ENCODE results near the gene MANEA.
"Not testable (repeated sequence)": the region's sequence is repeated elsewhere in the genome, so short reads cannot be mapped to it uniquely, and the experiment has no call there.

The MANEA gene, protein sequence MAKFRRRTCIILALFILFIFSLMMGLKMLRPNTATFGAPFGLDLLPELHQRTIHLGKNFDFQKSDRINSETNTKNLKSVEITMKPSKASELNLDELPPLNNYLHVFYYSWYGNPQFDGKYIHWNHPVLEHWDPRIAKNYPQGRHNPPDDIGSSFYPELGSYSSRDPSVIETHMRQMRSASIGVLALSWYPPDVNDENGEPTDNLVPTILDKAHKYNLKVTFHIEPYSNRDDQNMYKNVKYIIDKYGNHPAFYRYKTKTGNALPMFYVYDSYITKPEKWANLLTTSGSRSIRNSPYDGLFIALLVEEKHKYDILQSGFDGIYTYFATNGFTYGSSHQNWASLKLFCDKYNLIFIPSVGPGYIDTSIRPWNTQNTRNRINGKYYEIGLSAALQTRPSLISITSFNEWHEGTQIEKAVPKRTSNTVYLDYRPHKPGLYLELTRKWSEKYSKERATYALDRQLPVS

DNA sequence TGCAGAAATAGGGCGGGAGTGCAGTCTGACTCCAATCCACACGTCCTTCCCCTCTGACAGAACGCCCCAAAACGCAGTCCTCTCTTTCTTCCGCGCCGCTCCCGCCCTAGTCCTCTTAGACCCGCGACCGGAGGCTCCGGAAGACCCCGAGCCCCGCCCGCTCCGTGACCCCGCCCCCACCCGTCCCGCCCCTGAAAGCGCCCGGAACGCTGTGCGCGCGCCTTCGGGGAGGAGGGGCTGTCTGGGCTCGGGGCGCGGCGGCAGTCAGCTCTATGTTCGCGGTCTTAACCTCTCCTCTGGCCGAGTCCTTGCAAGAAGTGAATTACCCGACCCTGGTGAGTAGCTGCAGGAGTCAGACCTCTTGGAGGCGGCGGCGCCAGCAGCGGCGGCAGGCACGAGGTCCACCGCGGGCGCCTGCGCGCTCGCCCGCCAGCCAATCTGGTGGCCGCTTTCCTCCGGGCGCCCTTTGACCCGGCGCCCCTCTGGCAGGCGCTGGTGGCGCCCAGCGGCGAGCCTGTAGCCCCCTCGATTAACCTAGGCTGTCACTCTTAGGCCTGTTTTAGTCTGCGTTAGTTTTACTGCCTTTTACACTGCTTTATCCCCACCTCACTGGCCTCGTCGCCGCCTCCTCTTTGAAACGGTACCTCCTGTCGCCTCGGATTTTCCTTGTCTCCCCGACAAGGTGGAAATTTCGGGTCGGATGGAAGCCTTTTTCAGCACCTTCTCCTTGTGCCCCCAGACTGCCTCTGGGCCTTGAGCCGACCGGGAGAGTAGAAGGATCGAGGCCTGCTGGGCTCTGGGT, at the start of gene MANEA:
Gene MANEA (plus strand): TSS at position 232 of the 802 bp plus-strand sequence. CDS start 8,905 bp downstream, outside the sequence.
- DNase-seq (ENCODE audit: low read depth) = peak; percentile 44

DNA sequence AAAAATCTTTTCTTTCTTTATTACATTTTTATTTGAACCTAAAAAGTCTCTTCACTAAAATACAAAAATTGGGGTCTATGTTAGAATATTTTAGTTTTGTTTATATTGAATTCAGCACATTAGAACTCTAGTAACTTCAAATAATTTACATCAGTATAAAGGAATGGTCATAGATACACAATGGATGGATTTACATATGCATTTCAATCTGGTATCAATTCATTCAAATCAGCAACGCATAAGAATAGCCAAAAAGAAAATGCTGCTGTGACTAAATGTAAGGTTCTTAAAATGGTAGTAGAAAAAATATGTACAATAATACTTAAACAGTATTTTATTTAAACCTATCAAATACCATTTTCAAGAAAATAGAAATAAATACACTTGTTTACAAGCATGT, 47.6 kb upstream of the MANEA start:
- DNase-seq (ENCODE audit: low read depth) = no peak

DNA sequence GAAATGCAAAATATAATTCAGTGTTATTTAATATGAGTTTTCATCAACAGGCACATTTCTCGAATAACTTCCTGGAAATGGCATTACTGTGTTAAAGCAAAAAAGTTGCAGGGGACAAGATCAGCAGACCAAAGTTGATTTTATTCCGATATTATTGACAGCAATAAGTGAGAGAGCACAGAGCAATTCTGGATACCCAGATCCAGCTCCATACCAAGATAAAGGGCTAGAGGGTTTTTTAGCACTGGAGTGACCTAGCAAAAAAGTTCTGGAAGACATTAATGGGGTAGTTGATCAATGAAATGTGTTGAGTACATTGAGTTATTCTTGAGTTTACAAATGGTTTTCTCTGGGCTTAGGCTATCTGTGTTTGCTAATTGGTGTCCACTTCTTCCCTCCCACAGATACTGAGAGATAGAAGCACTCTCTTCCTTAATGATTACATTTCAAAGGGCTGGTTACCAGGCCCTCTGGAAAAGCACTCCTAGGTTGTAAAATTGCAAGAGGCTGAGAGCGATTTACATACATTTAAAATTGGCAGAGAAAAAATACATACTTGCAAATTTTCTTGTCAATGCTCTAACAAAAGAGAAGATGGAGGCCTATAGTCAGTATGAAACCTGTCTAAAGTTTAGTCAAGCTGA, 47.0 kb upstream of the MANEA start:
- no peak for DNase-seq (ENCODE audit: low read depth)

DNA sequence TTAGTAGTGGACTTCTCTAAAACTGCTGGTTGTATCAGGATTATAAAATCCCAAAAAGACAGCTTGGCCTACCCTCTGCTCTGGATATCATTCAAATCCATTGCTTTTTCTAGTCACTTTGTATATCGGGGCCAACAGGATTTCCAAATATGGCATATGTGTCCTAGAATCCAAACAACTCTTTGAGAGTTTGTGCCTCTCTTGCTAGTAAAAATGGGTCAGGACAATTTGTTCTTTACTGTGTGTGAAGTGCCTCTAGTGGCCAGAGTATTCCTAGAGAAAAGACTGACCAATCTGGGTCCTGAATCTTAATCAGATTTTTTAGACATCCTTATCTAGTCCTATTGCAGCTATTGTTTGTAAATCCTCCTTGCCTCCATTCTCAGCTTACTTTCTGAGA, 33.5 kb upstream of the MANEA start:
- DNase-seq (ENCODE audit: low read depth) = no peak

DNA sequence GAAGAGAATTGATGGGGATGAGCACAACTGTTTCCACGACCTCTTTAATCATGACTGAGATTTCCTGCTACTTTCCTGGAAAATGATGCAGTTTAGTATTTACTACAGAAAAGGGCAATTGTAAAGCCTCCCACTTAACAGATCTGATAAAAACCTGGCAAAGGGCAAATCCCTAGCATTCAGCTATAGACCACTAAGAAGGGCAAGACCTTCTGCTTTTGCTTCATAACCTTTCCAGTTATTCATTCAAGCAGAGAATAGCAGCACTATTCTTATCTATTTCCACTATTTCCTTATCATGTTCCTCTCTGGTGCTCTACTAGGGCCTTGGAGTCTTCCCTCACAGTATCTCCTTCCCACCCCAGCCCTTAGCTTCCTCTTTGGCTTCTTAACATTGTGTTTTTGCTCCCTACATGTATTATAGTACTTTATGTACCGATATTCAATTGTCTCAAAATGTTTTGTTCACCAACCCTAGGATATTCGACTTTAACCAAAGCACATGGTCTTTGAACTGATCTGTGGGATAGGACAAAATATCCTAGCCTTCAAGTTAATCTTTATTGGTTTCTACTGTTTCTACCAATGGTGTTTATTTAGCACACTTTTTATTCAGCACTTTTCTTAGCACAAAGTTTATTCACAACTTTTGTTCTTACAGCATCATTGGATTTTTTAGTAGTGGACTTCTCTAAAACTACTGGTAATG, 32.7 kb upstream of the MANEA start:
- DNase-seq (ENCODE audit: low read depth) = no peak

DNA sequence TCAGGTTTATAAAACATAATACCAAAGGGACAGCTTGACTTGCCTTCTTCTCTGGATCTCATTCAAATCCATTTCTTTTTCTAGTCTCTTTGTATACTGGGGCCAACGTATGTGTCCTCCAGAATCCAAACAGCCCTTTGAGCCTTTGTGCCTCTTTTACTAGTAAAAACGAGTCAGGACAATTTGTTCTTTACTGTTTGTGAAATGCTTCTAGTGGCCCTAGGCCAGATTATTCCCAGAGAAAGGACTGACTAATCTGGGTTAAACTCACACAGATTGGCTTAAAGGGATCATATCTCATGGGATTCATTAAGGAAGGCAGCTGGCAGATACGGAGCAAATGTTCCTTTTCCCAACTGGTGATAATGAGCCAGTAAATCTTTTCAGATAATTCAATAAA, 32.1 kb upstream of the MANEA start:
- no peak for DNase-seq (ENCODE audit: low read depth)

DNA sequence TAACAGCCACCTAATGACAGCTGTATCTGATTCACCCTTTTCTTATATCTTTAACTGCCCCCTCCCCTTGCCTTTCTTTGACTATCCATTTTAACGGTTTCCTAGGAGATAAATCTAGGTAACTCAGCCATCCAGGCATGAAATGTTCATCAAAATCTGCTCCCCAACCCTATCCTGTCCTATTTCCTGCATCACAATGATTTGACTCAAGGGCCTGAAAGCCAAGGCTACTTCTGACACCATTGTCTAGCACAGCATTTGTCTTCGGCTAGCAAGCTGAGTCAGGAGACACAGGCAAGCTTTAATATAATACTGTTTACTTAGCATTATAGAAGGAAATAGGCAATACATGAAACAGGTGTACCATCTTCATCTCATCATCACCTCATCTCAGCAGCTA, 31.6 kb upstream of the MANEA start:
- no peak for DNase-seq (ENCODE audit: low read depth)

DNA sequence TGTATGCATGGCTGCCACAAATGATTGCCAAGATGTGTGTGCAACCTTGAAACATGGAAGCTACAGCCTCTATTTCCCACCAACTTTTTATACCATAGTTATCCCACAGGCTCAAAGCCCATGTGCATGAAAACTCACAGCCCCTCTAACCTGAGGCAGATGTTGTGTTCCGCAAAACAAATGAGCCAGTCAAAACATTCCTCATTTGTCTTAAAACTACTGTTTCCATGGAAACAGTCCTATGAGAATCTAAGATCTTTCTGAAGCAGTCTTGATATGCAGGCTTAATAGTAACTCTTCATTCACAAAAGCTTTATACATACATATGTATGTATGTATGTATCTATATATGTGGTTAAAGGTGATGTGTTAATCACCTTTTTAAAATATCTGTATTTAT, 31.2 kb upstream of the MANEA start:
- no peak for DNase-seq (ENCODE audit: low read depth)

DNA sequence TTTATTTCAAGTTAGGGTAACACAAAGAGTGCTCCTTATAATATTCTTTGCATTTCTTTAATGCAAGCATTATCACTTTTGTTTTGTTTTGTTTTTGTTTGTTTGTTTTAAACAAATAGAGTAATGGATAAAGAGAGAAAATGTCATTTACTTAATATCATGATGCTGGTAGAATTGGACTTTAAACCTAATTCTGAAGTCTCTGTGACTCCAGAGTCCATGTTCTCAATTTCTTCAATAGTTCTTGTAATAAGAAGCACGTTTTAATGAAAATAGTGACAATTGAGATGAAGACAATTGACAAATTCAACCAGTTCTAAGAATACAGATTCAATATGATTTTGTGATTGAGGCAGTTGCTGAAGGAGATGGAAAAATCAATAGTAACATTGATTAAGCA, 30.3 kb upstream of the MANEA start:
- DNase-seq (ENCODE audit: low read depth) = no peak

DNA sequence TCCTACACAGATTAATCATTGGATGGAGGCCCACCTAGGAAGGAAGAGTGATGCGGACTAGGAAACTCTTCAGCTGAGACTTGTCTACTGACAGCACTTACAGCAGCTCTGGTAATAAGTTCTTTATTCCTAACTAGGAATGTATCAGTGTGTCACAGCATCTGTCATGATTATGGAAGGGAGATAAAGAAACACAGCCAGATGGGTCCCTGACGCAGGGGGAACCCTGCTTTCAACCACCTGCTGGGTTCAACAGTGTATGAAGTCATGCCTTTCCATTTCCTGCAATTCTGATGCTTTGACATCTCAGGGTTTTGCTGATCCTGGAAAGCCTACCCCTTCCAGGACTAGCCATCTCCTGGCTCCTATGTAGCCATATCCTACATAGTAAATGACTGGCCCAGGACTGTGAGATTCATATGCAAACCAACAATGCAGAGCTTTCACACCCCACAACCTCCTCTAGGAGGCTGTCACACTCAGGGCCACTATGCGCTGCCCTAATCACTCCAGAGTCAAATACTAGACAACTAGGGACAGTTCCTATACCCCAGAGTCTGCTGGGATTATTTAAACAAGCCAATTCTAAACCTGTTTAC, 29.0 kb upstream of the MANEA start:
- DNase-seq (ENCODE audit: low read depth) = no peak

DNA sequence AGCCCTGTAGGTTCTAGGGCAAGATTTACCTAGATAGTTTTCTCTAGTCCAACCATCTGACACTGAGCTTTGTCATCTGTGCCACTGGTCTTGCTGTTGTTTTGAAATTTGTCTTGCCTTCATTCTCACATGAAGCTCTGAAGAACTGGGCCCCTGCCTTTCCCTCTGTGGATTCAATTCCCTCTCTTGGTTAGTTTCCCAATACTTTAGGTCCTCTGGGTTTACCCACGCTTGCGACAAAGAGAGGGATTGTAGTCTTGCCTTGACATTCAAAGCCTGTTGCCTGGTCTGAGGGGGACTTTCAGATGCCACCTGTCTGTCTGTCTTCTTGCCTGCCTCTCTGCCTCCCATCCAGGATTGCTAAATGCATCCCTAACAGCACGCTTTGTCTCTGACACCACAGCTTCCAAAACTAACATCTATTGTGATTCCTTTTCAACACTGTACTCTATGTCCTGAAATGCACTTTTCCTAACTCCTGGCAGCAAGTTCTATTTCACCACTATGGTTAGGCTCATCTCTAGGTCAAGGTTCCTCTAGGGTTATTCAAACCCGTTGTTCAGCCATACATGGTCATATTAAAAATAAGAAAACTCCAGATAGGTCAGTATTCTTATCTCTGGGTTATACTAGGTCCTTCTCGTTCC, 25.5 kb upstream of the MANEA start:
- no peak for DNase-seq (ENCODE audit: low read depth)

DNA sequence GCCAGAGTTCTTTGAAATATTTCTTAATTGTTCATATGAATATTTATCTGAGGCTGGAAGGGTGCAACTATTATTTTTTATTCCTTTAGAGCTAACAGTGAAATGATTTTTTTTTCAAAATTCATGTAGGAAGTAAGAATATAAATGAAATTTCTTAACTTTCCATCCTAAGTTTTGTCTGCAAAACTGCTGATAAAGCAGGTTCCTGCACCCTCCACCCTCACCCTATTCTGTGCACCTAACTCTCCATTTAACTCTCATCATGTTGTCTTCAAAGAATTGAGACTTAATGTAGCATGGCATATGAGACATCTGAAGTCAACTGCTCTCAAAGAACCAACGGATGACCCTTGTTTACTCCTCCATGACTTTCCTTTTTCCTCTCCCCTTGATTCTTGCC, 23.5 kb upstream of the MANEA start:
- no peak for DNase-seq (ENCODE audit: low read depth)

DNA sequence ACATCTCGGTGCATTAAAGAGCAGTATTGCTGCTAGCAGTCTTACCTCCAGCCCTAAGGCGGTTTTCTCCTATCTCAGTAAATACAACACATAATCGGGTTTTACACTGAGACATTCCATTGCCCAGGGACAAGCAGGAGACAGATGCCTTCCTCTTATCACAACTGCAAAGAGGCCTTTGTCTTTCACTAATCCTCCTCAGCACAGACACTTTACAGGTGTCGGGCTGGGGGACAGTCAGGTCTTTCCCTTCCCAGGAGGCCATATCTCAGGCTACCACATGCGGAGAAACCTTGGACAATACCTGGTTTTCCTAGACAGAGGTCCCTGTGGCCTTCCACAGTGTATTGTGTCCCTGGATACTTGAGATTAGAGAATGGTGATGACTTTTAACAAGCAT, 16.4 kb upstream of the MANEA start:
- not testable (repeated sequence) for DNase-seq (ENCODE audit: low read depth)

DNA sequence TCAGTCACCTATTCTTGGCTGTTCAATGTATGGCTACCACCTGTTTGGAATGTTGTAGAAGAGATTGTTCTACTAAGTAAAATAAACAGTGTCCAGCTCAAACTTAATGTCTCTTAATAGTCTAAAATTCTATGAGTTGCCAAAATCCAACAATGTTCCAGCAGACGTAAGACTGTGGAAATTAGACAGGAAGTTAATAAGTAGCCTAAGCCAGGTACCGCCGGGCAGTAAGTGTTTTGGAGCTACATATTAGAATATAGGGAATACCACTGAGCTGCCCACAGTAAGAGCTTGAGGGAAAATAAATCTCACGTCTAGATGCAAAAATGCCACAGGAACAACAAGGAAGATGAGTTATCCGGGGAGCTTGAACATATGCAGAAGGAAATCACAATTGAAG, 7.8 kb upstream of the MANEA start:
- no peak for DNase-seq (ENCODE audit: low read depth)

DNA sequence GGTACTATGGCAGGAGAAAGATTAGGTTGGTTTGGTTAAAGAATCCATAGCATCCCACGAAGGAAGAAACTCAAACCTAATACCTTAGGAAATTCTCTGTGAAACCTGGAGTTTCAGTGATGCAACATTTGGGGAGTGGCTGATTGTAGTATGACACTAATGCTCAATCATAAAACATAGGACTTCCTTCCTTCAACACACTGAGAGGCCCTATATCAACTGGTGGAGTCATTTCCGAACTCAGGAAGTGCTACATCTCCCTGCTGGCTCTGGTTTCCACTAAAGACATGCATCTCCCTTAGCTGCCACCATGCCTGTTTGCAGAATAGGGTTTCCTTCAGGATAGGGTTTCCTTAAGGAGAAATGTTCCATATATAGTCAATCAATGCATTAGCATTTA, 5.2 kb upstream of the MANEA start:
- no peak for DNase-seq (ENCODE audit: low read depth)

DNA sequence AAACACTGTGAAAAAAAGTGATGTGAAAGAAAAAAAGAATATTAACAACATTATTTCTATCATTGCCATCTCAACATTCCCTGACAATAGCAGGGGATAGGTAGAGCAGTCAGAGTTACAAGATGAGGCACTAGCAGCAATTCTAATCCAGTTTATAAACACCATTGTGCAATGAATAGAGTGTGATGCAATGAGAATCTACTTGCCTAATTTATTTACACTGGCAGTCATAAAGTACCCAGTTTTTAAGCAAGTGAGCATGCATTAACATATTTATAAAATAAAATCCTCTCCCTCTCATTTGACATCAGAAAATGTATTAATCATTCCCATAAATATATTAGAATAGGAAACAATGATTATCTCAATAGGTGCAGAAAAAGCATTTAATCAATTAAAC, 2.5 kb upstream of the MANEA start:
- no peak for DNase-seq (ENCODE audit: low read depth)

DNA sequence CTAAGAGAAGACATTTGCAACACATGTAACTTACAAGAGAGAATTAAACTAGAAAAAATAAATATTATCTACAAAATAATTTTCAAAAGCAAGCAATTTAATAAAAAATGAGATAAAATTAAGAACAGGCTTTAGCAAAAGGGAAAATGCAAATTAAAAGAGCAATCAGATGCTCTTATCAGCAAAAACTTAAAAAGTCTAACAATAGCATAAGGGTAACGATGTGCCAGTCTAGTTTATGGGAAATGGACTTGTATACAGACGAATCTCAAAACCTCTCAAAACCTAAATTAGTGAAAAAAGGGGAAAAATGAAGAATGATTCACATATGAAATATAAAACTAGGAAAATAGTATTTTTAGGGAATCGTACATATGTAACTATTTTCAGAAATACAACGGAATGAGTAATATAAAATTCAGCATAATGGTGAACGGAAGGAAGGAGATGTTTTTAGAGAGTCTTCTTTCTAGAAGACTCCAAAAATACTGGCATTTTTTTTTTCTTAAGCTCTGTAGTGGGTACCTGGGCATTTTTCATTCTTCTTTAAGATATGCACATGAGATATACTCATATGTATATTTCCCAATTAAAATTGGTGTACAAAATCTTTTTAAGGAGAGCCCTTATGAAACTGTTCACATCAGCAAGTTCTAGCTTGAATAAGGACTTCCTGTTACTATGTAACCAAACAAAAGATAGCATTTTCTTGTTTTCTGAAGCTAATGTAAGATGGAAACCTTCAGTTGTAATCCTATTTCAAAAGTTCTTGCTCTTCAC, 927 bp upstream of the MANEA start:
- no peak for DNase-seq (ENCODE audit: low read depth)

DNA sequence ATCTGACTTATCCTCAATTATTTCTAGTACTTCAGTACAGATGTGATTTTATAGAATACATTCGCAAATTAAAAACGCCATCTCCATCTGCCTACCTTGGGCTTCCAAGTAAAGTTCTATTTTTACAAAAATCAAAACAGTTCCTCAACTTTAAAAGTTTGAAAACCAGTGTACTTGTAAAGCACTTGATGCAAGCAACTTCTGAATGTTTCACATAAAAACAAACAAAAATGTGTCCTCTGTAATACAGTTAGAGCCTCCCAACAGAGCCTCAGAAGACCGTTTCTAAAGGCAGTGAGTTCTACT, 384 bp upstream of the MANEA start:
- DNase-seq (ENCODE audit: low read depth) = no peak

DNA sequence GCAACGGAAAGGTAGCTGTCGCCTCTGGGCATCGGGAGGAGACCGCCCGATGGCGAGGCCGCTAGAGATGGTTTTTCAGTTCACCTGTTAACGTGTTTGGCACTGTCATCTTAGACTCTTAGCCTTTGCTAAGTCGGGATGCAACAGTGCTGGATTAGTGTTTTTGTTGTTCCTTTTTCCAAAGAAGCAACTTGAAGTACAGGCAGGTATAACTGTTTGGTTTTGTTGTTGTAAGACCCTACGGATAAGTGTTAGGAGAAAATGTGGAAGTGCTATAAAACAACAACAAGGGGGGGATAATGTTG, 723 bp downstream of the MANEA start:
- no peak for DNase-seq (ENCODE audit: low read depth)

DNA sequence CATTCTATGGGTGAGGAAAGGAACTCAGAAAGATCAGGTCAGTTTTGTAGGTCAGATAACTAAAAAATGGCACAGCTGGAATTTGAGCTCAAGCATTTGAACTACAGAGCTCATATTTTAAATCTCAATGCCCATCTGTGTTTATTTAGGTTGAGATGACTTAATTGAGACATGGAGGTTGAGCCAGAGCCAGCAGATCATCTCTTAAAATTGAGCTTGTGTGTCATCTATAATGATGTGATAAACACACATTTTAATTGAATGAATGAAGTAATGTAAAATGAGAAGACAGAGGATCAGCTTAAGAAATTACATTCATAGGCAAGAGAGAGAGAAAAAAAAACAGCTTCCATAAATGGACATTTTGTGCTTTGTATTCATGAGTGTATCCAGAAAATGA, 3.7 kb downstream of the MANEA start:
- DNase-seq (ENCODE audit: low read depth) = no peak

DNA sequence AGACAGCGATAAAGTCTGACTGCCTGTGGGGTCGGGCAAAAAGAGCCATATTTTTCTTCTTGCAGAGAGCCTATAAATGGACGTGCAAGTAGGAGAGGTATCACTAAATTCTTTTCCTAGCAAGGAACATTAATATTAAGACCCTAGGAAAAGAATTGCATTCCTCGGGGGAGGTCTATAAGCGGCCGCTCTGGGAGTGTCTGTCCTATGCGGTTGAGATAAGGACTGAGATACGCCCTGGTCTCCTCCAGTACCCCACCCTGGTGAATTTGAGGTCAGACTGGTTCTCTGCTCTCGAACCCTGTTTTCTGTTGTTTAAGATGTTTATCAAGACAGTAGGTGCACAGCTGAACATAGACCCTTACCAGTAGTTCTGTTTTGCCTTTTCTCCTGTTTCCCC, 6.9 kb downstream of the MANEA start:
- DNase-seq (ENCODE audit: low read depth) = not testable (repeated sequence)

All from non-pigmented ciliary epithelial cell (primary cell).